MM.1S (cell line): ENCODE measurements around the gene FYCO1.

Source experiments
- DNase-seq: peaks from one replicate; pipeline ENCODE4 v3.0.0-alpha.2; 2015
- H2AFZ ChIP-seq: fragments of 300-600 bp; sonication (generic); 2 replicates; pipeline ENCODE4 v1.6.0; 2016; ENCODE audit warnings: antibody characterized with exemption, low read length
- H3F3A ChIP-seq: fragments of 300-600 bp; sonication (generic); 2 replicates; pipeline ENCODE4 v1.6.1; 2016; ENCODE audit warnings: mild to moderate bottlenecking, antibody characterized with exemption, low read length, moderate library complexity, mixed read lengths; ENCODE audit not compliant: insufficient read depth
- H3K27ac ChIP-seq: fragments of 300-600 bp; sonication (generic); 2 replicates; pipeline ENCODE4 v1.5.1; 2016; ENCODE audit warnings: mild to moderate bottlenecking, low read length
- H3K27me3 ChIP-seq: fragments of 300-600 bp; sonication (generic); replicated peaks from 2 replicates; pipeline ENCODE4 v1.6.0; 2016; ENCODE audit warnings: low read length; ENCODE audit not compliant: insufficient read depth
- H3K36me3 ChIP-seq: fragments of 300-600 bp; sonication (generic); replicated peaks from 2 replicates; pipeline ENCODE4 v1.6.1; 2016; ENCODE audit warnings: mild to moderate bottlenecking, low read length, mixed read lengths; ENCODE audit not compliant: insufficient read depth
- H3K4me1 ChIP-seq: fragments of 300-600 bp; sonication (generic); 2 replicates; pipeline ENCODE4 v1.6.1; 2016; ENCODE audit warnings: low read length, mixed read lengths
- H3K4me2 ChIP-seq: fragments of 300-600 bp; sonication (generic); 2 replicates; pipeline ENCODE4 v1.6.0; 2016; ENCODE audit warnings: low read depth, low read length
- H3K4me3 ChIP-seq: fragments of 300-600 bp; sonication (generic); 2 replicates; pipeline ENCODE4 v1.5.1; 2016; ENCODE audit warnings: low read length, mixed read lengths
- H3K79me2 ChIP-seq: fragments of 300-600 bp; sonication (generic); 2 replicates; pipeline ENCODE4 v1.6.1; 2016; ENCODE audit warnings: mixed run types, low read length, mixed read lengths
- H3K9ac ChIP-seq: fragments of 300-600 bp; sonication (generic); 2 replicates; pipeline ENCODE4 v1.6.1; 2016; ENCODE audit warnings: low read length, mixed read lengths
- H3K9me2 ChIP-seq: fragments of 300-600 bp; sonication (generic); replicated peaks from 2 replicates; pipeline ENCODE4 v1.6.1; 2016; ENCODE audit warnings: mild to moderate bottlenecking, low read length, mixed read lengths; ENCODE audit not compliant: insufficient read depth
- H3K9me3 ChIP-seq: fragments of 300-600 bp; sonication (generic); replicated peaks from 2 replicates; pipeline ENCODE4 v1.6.1; 2016; ENCODE audit warnings: mild to moderate bottlenecking, low read length, mixed read lengths; ENCODE audit not compliant: insufficient read depth
- H4K20me1 ChIP-seq: fragments of 300-600 bp; sonication (generic); 2 replicates; pipeline ENCODE4 v1.6.1; 2016; ENCODE audit warnings: mild to moderate bottlenecking, low read length, moderate library complexity, mixed read lengths; ENCODE audit not compliant: insufficient read depth
- CTCF ChIP-seq: fragments of 300-600 bp; sonication (generic); IDR thresholded peaks from 2 replicates; pipeline ENCODE4 v1.5.1; 2016; ENCODE audit warnings: antibody characterized with exemption, low read length, mixed read lengths
- EZH2 ChIP-seq: fragments of 300-600 bp; sonication (generic); optimal IDR thresholded peaks from 2 replicates; pipeline ENCODE3; 2017; ENCODE audit warnings: low read depth, mild to moderate bottlenecking, antibody characterized with exemption, low read length, mixed read lengths
- EZH2phosphoT487 ChIP-seq: fragments of 300-600 bp; sonication (generic); IDR thresholded peaks from 2 replicates; pipeline ENCODE4 v1.6.1; 2018; ENCODE audit warnings: antibody characterized with exemption, low read length

FYCO1 gene

GRCh38 chr3:45872569-45872968 lies 123.1 kb downstream of the FYCO1 start:
- Histone ChIP-seq H3K4me2 (no peak overlapping the region), H3K27me3 (no peaks in the 10 kb centered on the region), H3F3A (peaks cover 27% of the 10 kb centered on the region), H3K9ac (no peak overlapping the region), H3K4me1 (peaks cover 64% of the 10 kb centered on the region), H3K27ac (no peak overlapping the region), H3K4me3 (no peak overlapping the region), H2AFZ (no peak overlapping the region), H3K9me3 (no peaks in the 10 kb centered on the region), H4K20me1 (no peaks in the 10 kb centered on the region), H3K79me2 (no peaks in the 10 kb centered on the region), H3K9me2 (no peaks in the 10 kb centered on the region), H3K36me3 (no peaks in the 10 kb centered on the region)
- TF ChIP-seq EZH2phosphoT487 (no peak), CTCF (no peak), EZH2 (no peak)
- no peak for DNase-seq

- Histone ChIP-seq H3K27ac (no peak overlapping the region), H4K20me1 (no peaks in the 10 kb centered on the region), H2AFZ (no peak overlapping the region), H3K4me3 (no peak overlapping the region), H3K79me2 (no peaks in the 10 kb centered on the region), H3K4me1 (peaks cover 62% of the 10 kb centered on the region), H3K9me2 (no peaks in the 10 kb centered on the region), H3K27me3 (no peaks in the 10 kb centered on the region), H3K9me3 (no peaks in the 10 kb centered on the region), H3K9ac (no peak overlapping the region), H3F3A (peaks cover 27% of the 10 kb centered on the region), H3K4me2 (no peak overlapping the region), H3K36me3 (no peaks in the 10 kb centered on the region)
- TF ChIP-seq EZH2phosphoT487 = no peak
- TF ChIP-seq EZH2 = no peak
- no peak for TF ChIP-seq CTCF
- DNase-seq = no peak
These were observed 123.8 kb downstream of the FYCO1 start for GRCh38 chr3:45871780-45872179.

GRCh38 chr3:45870099-45870498 lies 125.5 kb downstream of the FYCO1 start:
- no peaks in the 10 kb centered on the region for H3K9me2 ChIP-seq
- H3K27me3 ChIP-seq = no peaks in the 10 kb centered on the region
- H3F3A ChIP-seq = peaks cover 22% of the 10 kb centered on the region
- peaks cover 45% of the 10 kb centered on the region for H3K4me1 ChIP-seq
- peak overlapping the region; percentile 51; the same call in 1 of the 2 replicates for H3K27ac ChIP-seq
- no peak overlapping the region for H2AFZ ChIP-seq
- H3K4me3 ChIP-seq = no peak overlapping the region
- no peaks in the 10 kb centered on the region for H4K20me1 ChIP-seq
- no peak overlapping the region for H3K9ac ChIP-seq
- H3K4me2 ChIP-seq = peak overlapping the region; percentile 32; the same call in 1 of the 2 replicates
- DNase-seq = peak; percentile 95
- H3K79me2 ChIP-seq = no peaks in the 10 kb centered on the region
- no peaks in the 10 kb centered on the region for H3K36me3 ChIP-seq
- no peaks in the 10 kb centered on the region for H3K9me3 ChIP-seq
- TF ChIP-seq CTCF = no peak
- TF ChIP-seq EZH2phosphoT487 = no peak
- no peak for TF ChIP-seq EZH2
